Measurements from ENCODE around the gene PRAMEF1.

DNA sequence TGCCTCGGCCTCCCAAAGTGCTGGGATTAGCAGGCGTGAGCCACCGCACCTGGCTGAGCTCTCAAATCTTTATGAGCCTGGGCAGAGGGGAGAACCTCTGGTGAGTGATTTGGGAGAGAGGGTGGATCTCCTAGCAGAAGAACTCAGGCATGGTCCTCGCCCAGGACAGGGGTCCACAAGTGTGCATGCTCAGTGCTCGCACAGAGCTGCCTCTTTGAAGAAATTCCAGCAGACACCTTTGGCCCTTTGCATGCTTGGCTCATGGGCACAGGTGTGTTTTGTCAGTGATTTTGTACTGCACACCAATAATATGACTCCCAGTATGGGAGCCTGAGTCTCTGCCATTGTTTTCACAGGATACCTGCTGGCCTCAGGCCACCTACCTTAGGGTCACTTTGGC lies 29.4 kb upstream of the PRAMEF1 start:
- no peak for TF ChIP-seq POLR2A (IDR thresholded peaks at IDR 0.05)
- TF ChIP-seq, protein P1, sequence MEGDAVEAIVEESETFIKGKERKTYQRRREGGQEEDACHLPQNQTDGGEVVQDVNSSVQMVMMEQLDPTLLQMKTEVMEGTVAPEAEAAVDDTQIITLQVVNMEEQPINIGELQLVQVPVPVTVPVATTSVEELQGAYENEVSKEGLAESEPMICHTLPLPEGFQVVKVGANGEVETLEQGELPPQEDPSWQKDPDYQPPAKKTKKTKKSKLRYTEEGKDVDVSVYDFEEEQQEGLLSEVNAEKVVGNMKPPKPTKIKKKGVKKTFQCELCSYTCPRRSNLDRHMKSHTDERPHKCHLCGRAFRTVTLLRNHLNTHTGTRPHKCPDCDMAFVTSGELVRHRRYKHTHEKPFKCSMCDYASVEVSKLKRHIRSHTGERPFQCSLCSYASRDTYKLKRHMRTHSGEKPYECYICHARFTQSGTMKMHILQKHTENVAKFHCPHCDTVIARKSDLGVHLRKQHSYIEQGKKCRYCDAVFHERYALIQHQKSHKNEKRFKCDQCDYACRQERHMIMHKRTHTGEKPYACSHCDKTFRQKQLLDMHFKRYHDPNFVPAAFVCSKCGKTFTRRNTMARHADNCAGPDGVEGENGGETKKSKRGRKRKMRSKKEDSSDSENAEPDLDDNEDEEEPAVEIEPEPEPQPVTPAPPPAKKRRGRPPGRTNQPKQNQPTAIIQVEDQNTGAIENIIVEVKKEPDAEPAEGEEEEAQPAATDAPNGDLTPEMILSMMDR (IDR thresholded peaks at IDR 0.05): no peak

Measured in adrenal gland (tissue), 5 donors.